Cardiac muscle cell (in vitro differentiated cells and primary cell): ENCODE results near the gene NRL. TPM values are rescaled to one million over a fixed set of nuclear protein-coding genes. Genes with fewer than 3 reads are reported as not detected.

ENCODE experiments used
- DNase-seq, 2 donors: peaks; one replicate each; pipeline versions ENCODE4 v3.0.0 to v3.0.0-alpha.2; 2010 to 2017; ENCODE audit warnings: low read depth in 1 of 2, low spot score in 1 of 2
- H3K27ac ChIP-seq: fragments of 200-600 bp; sonication (generic); 2 replicates; pipeline ENCODE4 v1.5.1; 2016
- H3K27me3 ChIP-seq: fragments of 200-600 bp; sonication (generic); 2 replicates; pipeline ENCODE4 v1.6.0; 2016; ENCODE audit warnings: control low read depth
- H3K36me3 ChIP-seq: fragments of 200-600 bp; sonication (generic); 2 replicates; pipeline ENCODE4 v1.5.1; 2016; ENCODE audit warnings: control low read depth
- H3K4me1 ChIP-seq: fragments of 200-600 bp; sonication (generic); 2 replicates; pipeline ENCODE4 v1.8.1; 2017; ENCODE audit warnings: low read depth, mild to moderate bottlenecking, mixed run types
- H3K4me3 ChIP-seq: fragments of 200-600 bp; sonication (generic); 2 replicates; pipeline ENCODE4 v1.5.1; 2016; ENCODE audit warnings: mild to moderate bottlenecking
- H3K9me3 ChIP-seq: fragments of 200-600 bp; sonication (generic); 2 replicates; pipeline ENCODE4 v1.5.1; 2017; ENCODE audit warnings: low read depth, mild to moderate bottlenecking, control low read depth
- CTCF ChIP-seq: IDR thresholded peaks from 2 replicates; pipeline ENCODE4 v1.5.1; 2012; ENCODE audit warnings: low read depth, mild to moderate bottlenecking, low read length
- polyA plus RNA-seq: library from polyadenylated mRNA; unstranded; fragments of >200 nt; fragmentation: Nextera tagmentation; extraction: Ambion mirVana; gene quantifications from 2 replicates; pipeline ENCODE4 v1.2.1, GENCODE V29; 2016
- total RNA-seq: library from RNA; depleted of rRNA; stranded (reverse); fragments of >200 nt; gene quantifications from 2 replicates; pipeline ENCODE4 v1.2.3, GENCODE V29; 2016

The NRL gene
- total and polyA plus RNA-seq, 2 experiments from 2014 or later, result 4.2 to 5.1 TPM

- Histone ChIP-seq H3K27me3 (no peaks in the 10 kb centered on the region), H3K4me3 (peak within 1 kb of the TSS; percentile 53), H3K4me1 (peaks cover 10% of the 10 kb centered on the region), H3K27ac (peak within 1 kb of the TSS; percentile 69), H3K36me3 (peaks cover 20% of the 10 kb centered on the region), H3K9me3 (no peaks in the 10 kb centered on the region)
- DNase-seq, result peak; percentile 99
- no peak for TF ChIP-seq CTCF
Observed at GRCh38 chr14:24146453-24146977, 31.8 kb upstream of the NRL start, which contains the start of gene PSME2. Gene PSME2 (minus strand): TSS chr14:24146610. CDS start chr14:24146581, 29 bp downstream.

- H3K36me3 ChIP-seq, result peaks cover 13% of the 10 kb centered on the region
- DNase-seq, result peak in 1 of 2 donors; percentile 6
- no peak for TF ChIP-seq CTCF
- peak overlapping the region; percentile 53 for H3K4me3 ChIP-seq
- peaks cover 10% of the 10 kb centered on the region for H3K4me1 ChIP-seq
- no peaks in the 10 kb centered on the region for H3K27me3 ChIP-seq
- no peaks in the 10 kb centered on the region for H3K9me3 ChIP-seq
- H3K27ac ChIP-seq, result peak overlapping the region; percentile 61
Observed at GRCh38 chr14:24145690-24146452, 31.1 kb upstream of the NRL start.

GRCh38 chr14:24145219-24145618 lies 30.5 kb upstream of the NRL start:
- Histone ChIP-seq H3K9me3 (no peaks in the 10 kb centered on the region), H3K4me3 (no peak overlapping the region), H3K27me3 (no peaks in the 10 kb centered on the region), H3K36me3 (peaks cover 7% of the 10 kb centered on the region), H3K27ac (no peak overlapping the region), H3K4me1 (peaks cover 10% of the 10 kb centered on the region)
- no peak for DNase-seq
- no peak for TF ChIP-seq CTCF

GRCh38 chr14:24144451-24144850 lies 29.7 kb upstream of the NRL start:
- TF ChIP-seq CTCF, result no peak
- H3K9me3 ChIP-seq, result no peaks in the 10 kb centered on the region
- H3K4me1 ChIP-seq, result peaks cover 17% of the 10 kb centered on the region

GRCh38 chr14:24143511-24143910 lies 28.8 kb upstream of the NRL start:
- peaks cover 7% of the 10 kb centered on the region for H3K36me3 ChIP-seq
- no peak for TF ChIP-seq CTCF
- H3K4me1 ChIP-seq, result peaks cover 19% of the 10 kb centered on the region
- DNase-seq, result peak in 1 of 2 donors; percentile 8
- H3K4me3 ChIP-seq, result no peak overlapping the region
- no peaks in the 10 kb centered on the region for H3K9me3 ChIP-seq
- H3K27me3 ChIP-seq, result no peaks in the 10 kb centered on the region
- no peak overlapping the region for H3K27ac ChIP-seq

More at GRCh38 chr14:24144451-24144850, 29.7 kb upstream of the NRL start:
- Histone ChIP-seq H3K4me3 (no peak overlapping the region), H3K36me3 (no peaks in the 10 kb centered on the region), H3K27ac (no peak overlapping the region), H3K27me3 (no peaks in the 10 kb centered on the region)
- DNase-seq, result no peak
